IMR-90 (cell line): ENCODE data around the gene LYSMD4. TPM values are rescaled to one million over a fixed set of nuclear protein-coding genes. Genes with fewer than 3 reads are reported as not detected.

Experiments used
- ATAC-seq: fragments of 200-7000 bp; cut with Tn5 transposase; 2 replicates; pipeline ENCODE4 v1.9.1; 2020; ENCODE audit warnings: low read depth, mild to moderate bottlenecking, moderate library complexity
- BruUV-seq: library from RNA; stranded (reverse); fragments of 400-500 nt; replicated peaks from 2 replicates; lab custom pipeline; 2021; lab: Mats Ljungman, UMichigan
- CTCF ChIA-PET: fragments of 300-600 bp; formaldehyde crosslinking; extraction: SDS; loops from one replicate; lab custom pipeline; 2021; ENCODE audit warnings: antibody characterized with exemption; lab: Yijun Ruan, JAX
- POLR2A ChIA-PET: fragments of 300-600 bp; sonication (Branson Sonifier 250); formaldehyde crosslinking; loops from one replicate; lab custom pipeline; 2022; ENCODE audit warnings: antibody characterized with exemption; ENCODE audit not compliant: unreplicated experiment; lab: Charles Lee
- DNase-seq: peaks from one replicate; pipeline ENCODE4 v3.0.0; 2013
- H2AFZ ChIP-seq: replicated peaks from 2 replicates; pipeline ENCODE3; 2013; ENCODE audit warnings: low read length, mild to moderate bottlenecking; ENCODE audit not compliant: poor library complexity
- H2AK5ac ChIP-seq: 2 replicates; pipeline ENCODE4 v1.6.1; 2013; ENCODE audit warnings: low read depth, low read length, inconsistent platforms
- H2AK9ac ChIP-seq: replicated peaks from 2 replicates; pipeline ENCODE3; 2013; ENCODE audit warnings: mild to moderate bottlenecking, low read depth, low read length, moderate library complexity; ENCODE audit not compliant: poor library complexity
- H2BK120ac ChIP-seq: 2 replicates; pipeline ENCODE4 v1.6.1; 2013; ENCODE audit warnings: low read depth, low read length, inconsistent platforms
- H2BK15ac ChIP-seq: 3 replicates; pipeline ENCODE4 v1.6.1; 2013; ENCODE audit warnings: low read depth, low read length, inconsistent platforms
- H2BK20ac ChIP-seq: 2 replicates; pipeline ENCODE4 v1.6.1; 2013; ENCODE audit warnings: low read depth, mild to moderate bottlenecking, inconsistent platforms, low read length, moderate library complexity
- H2BK5ac ChIP-seq: 2 replicates; pipeline ENCODE4 v1.6.1; 2013; ENCODE audit warnings: mild to moderate bottlenecking, low read depth, low read length, inconsistent platforms; ENCODE audit not compliant: poor library complexity, severe bottlenecking
- H3K14ac ChIP-seq: replicated peaks from 2 replicates; pipeline ENCODE4 v1.6.1; 2013; ENCODE audit warnings: low read depth, low read length, inconsistent platforms
- H3K18ac ChIP-seq: 2 replicates; pipeline ENCODE4 v1.6.1; 2013; ENCODE audit warnings: low read depth, low read length, control low read depth
- H3K23ac ChIP-seq: 2 replicates; pipeline ENCODE4 v1.6.1; 2013; ENCODE audit warnings: low read depth, low read length, inconsistent platforms
- H3K27ac ChIP-seq: 2 replicates; pipeline ENCODE4 v1.5.1; 2013; ENCODE audit warnings: mild to moderate bottlenecking, control low read depth, low read length; ENCODE audit not compliant: insufficient read depth
- H3K27me3 ChIP-seq: 2 replicates; pipeline ENCODE4 v1.6.1; 2013; ENCODE audit warnings: low read length; ENCODE audit not compliant: control insufficient read depth, insufficient read depth
- H3K36me3 ChIP-seq: 2 replicates; pipeline ENCODE4 v1.6.1; 2013; ENCODE audit warnings: low read length, mixed read lengths; ENCODE audit not compliant: control insufficient read depth, insufficient read depth
- H3K4ac ChIP-seq: 2 replicates; pipeline ENCODE4 v1.6.1; 2013; ENCODE audit warnings: low read depth, low read length, inconsistent platforms
- H3K4me1 ChIP-seq: 2 replicates; pipeline ENCODE4 v1.6.1; 2013; ENCODE audit warnings: low read length, mixed read lengths; ENCODE audit not compliant: control insufficient read depth, insufficient read depth
- H3K4me2 ChIP-seq: 2 replicates; pipeline ENCODE4 v1.6.1; 2013; ENCODE audit warnings: low read depth, mild to moderate bottlenecking, control low read depth, low read length, moderate library complexity
- H3K4me3 ChIP-seq: 2 replicates; pipeline ENCODE4 v1.5.1; 2013; ENCODE audit warnings: low read depth, mild to moderate bottlenecking, control low read depth, low read length, moderate library complexity; ENCODE audit not compliant: insufficient read depth
- H3K56ac ChIP-seq: 2 replicates; pipeline ENCODE4 v1.6.1; 2013; ENCODE audit warnings: low read length, inconsistent platforms; ENCODE audit not compliant: insufficient read depth; ENCODE audit errors: extremely low read depth
- H3K79me1 ChIP-seq, 2 experiments: 2 replicates each; pipeline ENCODE4 v1.6.1; 2013; ENCODE audit warnings: low read length in 2 of 2, inconsistent platforms in 1 of 2, low read depth in 1 of 2
- H3K9ac ChIP-seq: 2 replicates; pipeline ENCODE4 v1.6.1; 2013; ENCODE audit warnings: low read depth, low read length, control low read depth
- H3K9me1 ChIP-seq: 2 replicates; pipeline ENCODE4 v1.6.1; 2013; ENCODE audit warnings: low read length, inconsistent platforms; ENCODE audit not compliant: insufficient read depth
- H3K9me3 ChIP-seq: 2 replicates; pipeline ENCODE4 v1.6.1; 2013; ENCODE audit warnings: low read length; ENCODE audit not compliant: control insufficient read depth, insufficient read depth
- H4K20me1 ChIP-seq: 2 replicates; pipeline ENCODE4 v1.6.1; 2013; ENCODE audit warnings: low read length, inconsistent platforms; ENCODE audit not compliant: insufficient read depth
- H4K5ac ChIP-seq: 2 replicates; pipeline ENCODE4 v1.6.1; 2013; ENCODE audit warnings: mild to moderate bottlenecking, low read depth, low read length, control low read depth
- H4K8ac ChIP-seq, 2 experiments: 2 replicates each; pipeline ENCODE4 v1.6.1; 2013; ENCODE audit warnings: low read depth in 2 of 2, low read length in 2 of 2, control low read depth in 1 of 2, inconsistent platforms in 1 of 2
- H4K91ac ChIP-seq: 2 replicates; pipeline ENCODE4 v1.6.1; 2013; ENCODE audit warnings: low read depth, low read length, inconsistent platforms; ENCODE audit not compliant: insufficient read depth
- BHLHE40 ChIP-seq: fragments of 150-350 bp; IDR thresholded peaks from 2 replicates; pipeline ENCODE4 v1.6.1; 2016; ENCODE audit warnings: mild to moderate bottlenecking, low read depth, low read length
- CEBPB ChIP-seq: IDR thresholded peaks from 2 replicates; pipeline ENCODE4 v1.6.1; 2012; ENCODE audit warnings: low read depth, low read length, improper control_type of control experiment
- CHD1 ChIP-seq: IDR thresholded peaks from 2 replicates; pipeline ENCODE4 v1.6.1; 2012; ENCODE audit warnings: low read depth, low read length, improper control_type of control experiment
- CTCF ChIP-seq: conservative IDR thresholded peaks from 2 replicates; pipeline ENCODE4 v1.5.1; 2012; ENCODE audit warnings: mild to moderate bottlenecking, low read depth, low read length, improper control_type of control experiment
- ELK1 ChIP-seq: fragments of 150-350 bp; IDR thresholded peaks from 2 replicates; pipeline ENCODE4 v1.6.1; 2016; ENCODE audit warnings: low read depth, mild to moderate bottlenecking, low read length, moderate library complexity, borderline replicate concordance
- FOS ChIP-seq: fragments of 150-350 bp; IDR thresholded peaks from 2 replicates; pipeline ENCODE4 v1.6.1; 2016; ENCODE audit warnings: low read depth, low read length
- MAFK ChIP-seq: IDR thresholded peaks from 2 replicates; pipeline ENCODE4 v1.6.1; 2012; ENCODE audit warnings: low read depth, low read length, improper control_type of control experiment
- MAZ ChIP-seq: IDR thresholded peaks from 2 replicates; pipeline ENCODE4 v1.6.1; 2012; ENCODE audit warnings: low read depth, mild to moderate bottlenecking, low read length, improper control_type of control experiment, moderate library complexity, borderline replicate concordance
- MXI1 ChIP-seq: IDR thresholded peaks from 2 replicates; pipeline ENCODE4 v1.6.1; 2012; ENCODE audit warnings: low read depth, mild to moderate bottlenecking, low read length, moderate library complexity, borderline replicate concordance
- NFE2L2 ChIP-seq: fragments of 150-350 bp; IDR thresholded peaks from 2 replicates; pipeline ENCODE4 v1.6.1; 2016; ENCODE audit warnings: low read depth, mild to moderate bottlenecking, low read length
- POLR2A ChIP-seq: IDR thresholded peaks from 2 replicates; pipeline ENCODE4 v1.6.1; 2012; ENCODE audit warnings: mild to moderate bottlenecking, low read depth, low read length
- RAD21 ChIP-seq: IDR thresholded peaks from 2 replicates; pipeline ENCODE4 v1.6.1; 2012; ENCODE audit warnings: low read length, improper control_type of control experiment
- RFX5 ChIP-seq: IDR thresholded peaks from 2 replicates; pipeline ENCODE4 v1.8.0; 2012; ENCODE audit warnings: low read depth, mild to moderate bottlenecking, low read length, moderate library complexity
- SMC3 ChIP-seq: fragments of 150-350 bp; IDR thresholded peaks from 2 replicates; pipeline ENCODE4 v1.6.1; 2016; ENCODE audit warnings: low read depth, mild to moderate bottlenecking, antibody characterized with exemption, low read length, moderate library complexity
- USF2 ChIP-seq: fragments of 150-350 bp; IDR thresholded peaks from 2 replicates; pipeline ENCODE4 v1.6.1; 2017; ENCODE audit warnings: mild to moderate bottlenecking, antibody characterized with exemption, low read length, low read depth
- WGBS, 2 experiments: methylation state at CpG; one replicate each; pipeline versions ENCODE4 v1.1.5 to v1.1.7; 2013; ENCODE audit warnings: missing lambda C conversion rate in 2 of 2; ENCODE audit not compliant: insufficient read length in 1 of 2; ENCODE audit errors: extremely low coverage in 2 of 2; 5-methylcytosine and 5-hydroxymethylcytosine counted together
- dilution Hi-C: fragments of 300-500 bp; cut with HindIII; formaldehyde crosslinking; loops from one replicate; pipeline ENCODE4 v1.14.3; 2018; ENCODE audit warnings: low sequenced_read_pairs; ENCODE audit not compliant: unreplicated experiment
- in situ Hi-C: fragments of 300-500 bp; cut with MboI; formaldehyde crosslinking; loops from 3 replicates; pipeline ENCODE4 v1.14.3; 2019; ENCODE audit warnings: low sequenced_read_pairs, inconsistent platforms, mixed read lengths
- intact Hi-C: fragments of 100-400 bp; cut with micrococcal nuclease; formaldehyde crosslinking; loops from 2 replicates; pipeline ENCODE4 v1.10.0; 2022
- polyA plus RNA-seq, 3 experiments: library from polyadenylated mRNA; depleted of rRNA; stranded (reverse); fragments of >200 nt; gene quantifications; 2 replicates each; pipeline ENCODE4 v1.2.3, GENCODE V29; 2012; ENCODE audit warnings: low replicate concordance in 1 of 3
- total RNA-seq: library from RNA; depleted of rRNA; stranded (reverse); fragments of >200 nt; gene quantifications from 2 replicates; pipeline ENCODE4 v1.2.3, GENCODE V29; 2012

Gene LYSMD4
- total and polyA plus RNA-seq, 2 of the 4 experiments (the other 2 are of a cell fraction), result 4.5 to 5.0 TPM

- WGBS, 2 experiments, result no CpG with 5 or more reads among the region's 7 CpGs
- Histone ChIP-seq H4K5ac (no peak overlapping the region), H4K91ac (no peak overlapping the region), H2AK5ac (no peak overlapping the region), H2AK9ac (no peak overlapping the region), H2BK120ac (no peak overlapping the region), H2BK20ac (no peak overlapping the region), H4K20me1 (no peaks in the 10 kb centered on the region), H3K36me3 (no peaks in the 10 kb centered on the region), H4K8ac (no peak overlapping the region), H3K27ac (no peak overlapping the region), H3K4me2 (no peak overlapping the region), H2AFZ (peak overlapping the region; percentile 64), H3K18ac (no peak overlapping the region), H3K9me3 (no peaks in the 10 kb centered on the region), H3K27me3 (peaks cover 18% of the 10 kb centered on the region; the same call in 1 of the 2 replicates), H2BK15ac (no peak overlapping the region), H3K23ac (no peak overlapping the region), H3K4ac (no peak overlapping the region), H3K9ac (no peak overlapping the region), H3K14ac (no peak overlapping the region), H3K9me1 (no peaks in the 10 kb centered on the region), H3K4me3 (no peak overlapping the region), H2BK5ac (no peak overlapping the region), H3K56ac (no peak overlapping the region), H3K4me1 (no peaks in the 10 kb centered on the region), H3K79me1 (no peaks in the 10 kb centered on the region)
- DNase-seq (peak; percentile 67), ATAC-seq (peak; percentile 96)
- intact Hi-C loops (loop anchor here (1.0 to 2.0 kb wide), 2 partner anchors 47 to 483 kb away; no protein-coding TSS in a partner anchor), dilution Hi-C loops (no loop called here), in situ Hi-C loops (no loop called here)
- POLR2A ChIA-PET, result no interaction called here
- CTCF ChIA-PET, result interaction anchor here (0.6 to 1.0 kb wide), 10 partner anchors 14 to 483 kb away, joined by 3 to 6 read pairs (median 4); no protein-coding TSS in a partner anchor
- BruUV-seq, result no TSS peak
- TF ChIP-seq MAFK (no peak), RFX5 (no peak), CTCF (peak; percentile 86), NFE2L2 (no peak), CEBPB (no peak), RAD21 (peak; percentile 81), POLR2A (no peak), USF2 (no peak), MXI1 (0 out of 2 replicates have a peak, but pooled peaks have one; percentile 18), SMC3 (peak; percentile 66), CHD1 (no peak), MAZ (no peak), BHLHE40 (no peak), FOS (no peak), ELK1 (no peak)
Measured at GRCh38 chr15:99755692-99756409, 22.6 kb upstream of the LYSMD4 start.
